HCT116 (cell line): ENCODE results near the gene ZNF580. TPM values are rescaled to one million over a fixed set of nuclear protein-coding genes. Genes with fewer than 3 reads are reported as not detected.

Experiments
- ATAC-seq: fragments of 200-7000 bp; cut with Tn5 transposase; 2 replicates; pipeline ENCODE4 v1.9.1; 2020; ENCODE audit warnings: mild to moderate bottlenecking, moderate library complexity
- BruUV-seq: library from RNA; stranded (reverse); fragments of 400-500 nt; replicated peaks from 2 replicates; lab custom pipeline; 2021; lab: Mats Ljungman, UMichigan
- CTCF ChIA-PET: fragments of 300-600 bp; sonication (Branson Sonifier 250); formaldehyde crosslinking; loops from one replicate; lab custom pipeline; 2021; ENCODE audit warnings: antibody characterized with exemption; lab: Charles Lee
- POLR2A ChIA-PET: fragments of 300-600, 350-600 bp; sonication (Branson Sonifier 250); formaldehyde crosslinking; loops from one replicate; lab custom pipeline; 2021; ENCODE audit warnings: antibody characterized with exemption; lab: Charles Lee
- RAD21 ChIA-PET, 2 experiments: fragments of 300-600 bp; sonication (Branson Sonifier 250); formaldehyde crosslinking; loops; one replicate each; lab custom pipeline; 2023; ENCODE audit warnings: low total read pairs in 2 of 2; ENCODE audit not compliant: uncharacterized antibody in 2 of 2, unreplicated experiment in 2 of 2, low non-redundant PET in 1 of 2; lab: Charles Lee
- DNase-seq: peaks from one replicate; pipeline ENCODE4 v3.0.0-alpha.2; 2010; ENCODE audit warnings: low read depth, low spot score
- H2AFZ ChIP-seq: fragments of 200-600 bp; shearing (Covaris generic), sonication (generic); 2 replicates; pipeline ENCODE4 v1.6.1; 2017; ENCODE audit warnings: low read depth, mixed run types, mixed read lengths, antibody characterized with exemption, low read length; ENCODE audit not compliant: poor library complexity, severe bottlenecking
- H3K27ac ChIP-seq: 2 replicates; pipeline ENCODE4 v1.5.1; 2012; ENCODE audit warnings: low read depth, low read length
- H3K27me3 ChIP-seq: fragments of 200-600 bp; sonication (generic); 2 replicates; pipeline ENCODE4 v1.6.1; 2016; ENCODE audit warnings: mixed run types, low read length, mixed read lengths; ENCODE audit not compliant: insufficient read depth
- H3K36me3 ChIP-seq, 2 experiments: fragments of 200-500 bp in 1 of 2; fragments of 200-600 bp in 1 of 2; sonication (Bioruptor generic) in 1 of 2; sonication (generic) in 1 of 2; 2 replicates each; pipeline versions ENCODE4 v1.5.1 to v1.6.1; 2014 to 2016; ENCODE audit warnings: low read length in 2 of 2, inconsistent platforms in 1 of 2, mixed read lengths in 1 of 2, mixed run types in 1 of 2; ENCODE audit not compliant: insufficient read depth in 2 of 2, control insufficient read depth in 1 of 2
- H3K4me1 ChIP-seq, 2 experiments: fragments of 200-600 bp in 1 of 2; sonication (generic) in 1 of 2; 2 replicates each; pipeline versions ENCODE4 v1.5.1 to v1.6.1; 2012 to 2017; ENCODE audit warnings: low read length in 2 of 2, inconsistent platforms in 1 of 2, mild to moderate bottlenecking in 1 of 2, mixed read lengths in 1 of 2, mixed run types in 1 of 2, moderate library complexity in 1 of 2; ENCODE audit not compliant: insufficient read depth in 2 of 2, control insufficient read depth in 1 of 2
- H3K4me2 ChIP-seq: fragments of 200-600 bp; sonication (generic); 2 replicates; pipeline ENCODE4 v1.6.1; 2017; ENCODE audit warnings: mixed run types, low read length, mixed read lengths
- H3K4me3 ChIP-seq, 2 experiments: fragments of 200-600 bp in 1 of 2; sonication (generic) in 1 of 2; replicated peaks in 1 of 2; 2 replicates each; pipeline ENCODE4 v1.5.1; 2011 to 2016; ENCODE audit warnings: low read length in 2 of 2, control low read depth in 1 of 2, low read depth in 1 of 2, mild to moderate bottlenecking in 1 of 2, mixed read lengths in 1 of 2, mixed run types in 1 of 2
- H3K79me2 ChIP-seq: fragments of 200-600 bp; sonication (generic); 2 replicates; pipeline ENCODE4 v1.6.1; 2017; ENCODE audit warnings: mild to moderate bottlenecking, mixed run types, low read length, moderate library complexity, mixed read lengths; ENCODE audit not compliant: insufficient read depth
- H3K9ac ChIP-seq: fragments of 200-600 bp; sonication (generic); 2 replicates; pipeline ENCODE4 v1.6.1; 2016; ENCODE audit warnings: low read length, mixed read lengths
- H3K9me2 ChIP-seq: fragments of 200-600 bp; sonication (generic), shearing (Covaris generic); 2 replicates; pipeline ENCODE4 v1.6.1; 2017; ENCODE audit warnings: mixed run types, mild to moderate bottlenecking, moderate library complexity; ENCODE audit not compliant: insufficient read depth
- H3K9me3 ChIP-seq, 2 experiments: fragments of 200-500 bp in 1 of 2; fragments of 200-600 bp in 1 of 2; sonication (Bioruptor generic) in 1 of 2; sonication (generic) in 1 of 2; 2 replicates each; pipeline ENCODE4 v1.6.1; 2014 to 2017; ENCODE audit warnings: low read length in 2 of 2, mixed read lengths in 2 of 2, inconsistent platforms in 1 of 2, low read depth in 1 of 2, mild to moderate bottlenecking in 1 of 2, mixed run types in 1 of 2, moderate library complexity in 1 of 2; ENCODE audit not compliant: control insufficient read depth in 1 of 2, insufficient read depth in 1 of 2
- H4K20me1 ChIP-seq: fragments of 200-600 bp; sonication (generic), shearing (Covaris generic); 2 replicates; pipeline ENCODE4 v1.6.1; 2017; ENCODE audit warnings: mixed run types, mild to moderate bottlenecking, moderate library complexity; ENCODE audit not compliant: insufficient read depth
- CBX3 ChIP-seq: IDR thresholded peaks from 2 replicates; pipeline ENCODE4 v1.6.1; 2012; ENCODE audit warnings: low read depth
- CTCF ChIP-seq, 3 experiments: fragments of 200-600 bp in 1 of 3; sonication (generic) in 1 of 3; IDR thresholded peaks in 2 of 3; conservative IDR thresholded peaks in 1 of 3; 2 replicates each; pipeline ENCODE4 v1.5.1; 2012 to 2017; ENCODE audit warnings: low read depth in 2 of 3, low read length in 2 of 3, antibody characterized with exemption in 1 of 3, borderline replicate concordance in 1 of 3, control low read depth in 1 of 3, mild to moderate bottlenecking in 1 of 3, mixed read lengths in 1 of 3, mixed run types in 1 of 3, moderate library complexity in 1 of 3; ENCODE audit not compliant: insufficient read depth in 1 of 3
- EGR1 ChIP-seq: IDR thresholded peaks from 2 replicates; pipeline ENCODE4 v1.6.1; 2012; ENCODE audit warnings: low read depth
- FOSL1 ChIP-seq: IDR thresholded peaks from 2 replicates; pipeline ENCODE4 v1.6.1; 2012; ENCODE audit warnings: low read depth
- MAX ChIP-seq: IDR thresholded peaks from 2 replicates; pipeline ENCODE4 v1.6.1; 2012
- POLR2AphosphoS5 ChIP-seq: IDR thresholded peaks from 2 replicates; pipeline ENCODE4 v1.6.1; 2011; ENCODE audit warnings: mild to moderate bottlenecking, low read depth, low read length, moderate library complexity
- SP1 ChIP-seq: IDR thresholded peaks from 2 replicates; pipeline ENCODE4 v1.6.1; 2012; ENCODE audit warnings: low read depth
- SRF ChIP-seq: IDR thresholded peaks from 2 replicates; pipeline ENCODE4 v1.6.1; 2012; ENCODE audit warnings: low read depth
- ZBTB33 ChIP-seq: IDR thresholded peaks from 2 replicates; pipeline ENCODE4 v1.6.1; 2011; ENCODE audit warnings: mild to moderate bottlenecking, low read length, moderate library complexity; ENCODE audit not compliant: insufficient replicate concordance; ENCODE audit errors: extremely low read depth
- ZNF274 ChIP-seq: fragments of 200-500 bp; sonication (Bioruptor generic); IDR thresholded peaks from 2 replicates; pipeline ENCODE4 v1.6.1; 2014; ENCODE audit warnings: mild to moderate bottlenecking, low read depth, low read length, inconsistent platforms
- intact Hi-C: fragments of 100-400 bp; cut with micrococcal nuclease; formaldehyde crosslinking; loops from 2 replicates; pipeline ENCODE4 v1.10.0; 2022
- total RNA-seq: library from RNA; stranded (reverse); gene quantifications from one replicate; pipeline ENCODE4 v1.2.1, GENCODE V29; 2021; ENCODE audit not compliant: unreplicated experiment
- TF ChIP-seq, protein P1 (sequence below): IDR thresholded peaks from 2 replicates; pipeline ENCODE4 v1.6.1; 2012; ENCODE audit warnings: low read depth

ZNF580 gene
- total RNA-seq, 1 experiment from 2014 or later: 36.7 TPM

DNA sequence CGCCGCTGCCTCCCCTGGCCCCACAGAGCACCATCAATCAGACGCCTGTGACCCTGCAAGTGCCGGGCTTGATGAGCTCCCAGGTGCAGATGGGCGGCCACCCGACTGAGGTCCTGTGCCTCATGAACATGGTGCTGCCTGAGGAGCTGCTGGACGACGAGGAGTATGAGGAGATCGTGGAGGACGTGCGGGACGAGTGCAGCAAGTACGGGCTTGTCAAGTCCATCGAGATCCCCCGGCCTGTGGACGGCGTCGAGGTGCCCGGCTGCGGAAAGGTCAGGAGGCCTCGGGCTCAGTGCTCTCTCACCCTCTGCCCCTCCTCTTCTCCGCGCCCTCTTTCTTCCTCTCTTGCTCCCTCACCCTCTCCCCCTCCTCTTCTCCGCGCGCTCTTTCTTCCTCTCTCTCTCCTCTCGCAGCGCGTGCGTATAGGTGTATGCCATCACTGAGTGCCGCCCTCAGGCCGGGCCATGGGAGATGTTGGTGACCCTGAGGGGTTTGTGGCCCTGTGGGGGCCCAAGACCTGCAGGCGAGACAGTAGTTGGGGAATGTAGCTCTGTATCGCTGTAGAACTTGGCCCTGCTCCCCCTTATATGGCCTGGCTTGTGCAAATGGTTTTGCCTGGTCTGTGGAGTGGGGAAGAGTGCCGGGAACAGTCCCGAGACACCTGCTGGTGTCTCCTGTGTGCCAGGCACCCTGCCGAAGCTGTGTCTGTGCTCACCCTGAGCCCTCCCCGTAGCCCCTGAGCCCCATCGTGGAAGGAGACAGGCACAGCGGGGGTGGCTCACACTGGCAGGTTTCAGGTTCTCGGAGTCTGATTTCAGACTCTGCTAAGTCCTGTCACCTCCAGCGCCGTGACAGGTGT is 28.8 kb downstream of the ZNF580 start:
- no peaks in the 10 kb centered on the region for H3K9me2 ChIP-seq
- no peak overlapping the region for H3K9ac ChIP-seq
- POLR2A ChIA-PET: no interaction called here
- no peak overlapping the region for H3K4me3 ChIP-seq
- no peak for TF ChIP-seq EGR1
- no peak for TF ChIP-seq CTCF (IDR thresholded peaks at IDR 0.05 in 2 of 3, conservative IDR thresholded peaks at IDR 0.05 in 1 of 3; ENCODE audit: borderline replicate concordance in 1 of 3, insufficient read depth in 1 of 3, low read depth in 2 of 3, low read length in 2 of 3)
- TF ChIP-seq POLR2AphosphoS5: no peak
- TF ChIP-seq FOSL1: no peak
- no peak for TF ChIP-seq SRF
- TF ChIP-seq, protein P1, sequence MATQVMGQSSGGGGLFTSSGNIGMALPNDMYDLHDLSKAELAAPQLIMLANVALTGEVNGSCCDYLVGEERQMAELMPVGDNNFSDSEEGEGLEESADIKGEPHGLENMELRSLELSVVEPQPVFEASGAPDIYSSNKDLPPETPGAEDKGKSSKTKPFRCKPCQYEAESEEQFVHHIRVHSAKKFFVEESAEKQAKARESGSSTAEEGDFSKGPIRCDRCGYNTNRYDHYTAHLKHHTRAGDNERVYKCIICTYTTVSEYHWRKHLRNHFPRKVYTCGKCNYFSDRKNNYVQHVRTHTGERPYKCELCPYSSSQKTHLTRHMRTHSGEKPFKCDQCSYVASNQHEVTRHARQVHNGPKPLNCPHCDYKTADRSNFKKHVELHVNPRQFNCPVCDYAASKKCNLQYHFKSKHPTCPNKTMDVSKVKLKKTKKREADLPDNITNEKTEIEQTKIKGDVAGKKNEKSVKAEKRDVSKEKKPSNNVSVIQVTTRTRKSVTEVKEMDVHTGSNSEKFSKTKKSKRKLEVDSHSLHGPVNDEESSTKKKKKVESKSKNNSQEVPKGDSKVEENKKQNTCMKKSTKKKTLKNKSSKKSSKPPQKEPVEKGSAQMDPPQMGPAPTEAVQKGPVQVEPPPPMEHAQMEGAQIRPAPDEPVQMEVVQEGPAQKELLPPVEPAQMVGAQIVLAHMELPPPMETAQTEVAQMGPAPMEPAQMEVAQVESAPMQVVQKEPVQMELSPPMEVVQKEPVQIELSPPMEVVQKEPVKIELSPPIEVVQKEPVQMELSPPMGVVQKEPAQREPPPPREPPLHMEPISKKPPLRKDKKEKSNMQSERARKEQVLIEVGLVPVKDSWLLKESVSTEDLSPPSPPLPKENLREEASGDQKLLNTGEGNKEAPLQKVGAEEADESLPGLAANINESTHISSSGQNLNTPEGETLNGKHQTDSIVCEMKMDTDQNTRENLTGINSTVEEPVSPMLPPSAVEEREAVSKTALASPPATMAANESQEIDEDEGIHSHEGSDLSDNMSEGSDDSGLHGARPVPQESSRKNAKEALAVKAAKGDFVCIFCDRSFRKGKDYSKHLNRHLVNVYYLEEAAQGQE: no peak
- no peak for TF ChIP-seq CBX3
- no peak for TF ChIP-seq ZBTB33
- TF ChIP-seq SP1: no peak
- TF ChIP-seq MAX: no peak
- no peak for TF ChIP-seq ZNF274
- TF ChIP-seq, all 23 proteins: peak for 0
- H3K27me3 ChIP-seq: no peaks in the 10 kb centered on the region
- no peaks in the 10 kb centered on the region for H3K9me3 ChIP-seq
- H3K4me1 ChIP-seq: peaks cover 7 to 49% of the 10 kb centered on the region in 2 experiments
- peaks cover 31 to 49% of the 10 kb centered on the region in 2 experiments for H3K36me3 ChIP-seq
- peaks cover 14% of the 10 kb centered on the region; the same call in 1 of the 2 replicates for H4K20me1 ChIP-seq
- intact Hi-C loops: no loop called here
- no peak overlapping the region; the same call in 1 of the 2 replicates for H3K27ac ChIP-seq
- ATAC-seq: no peak
- no TSS peak for BruUV-seq
- DNase-seq: no peak
- H2AFZ ChIP-seq: no peak overlapping the region
- H3K79me2 ChIP-seq: peaks cover 95% of the 10 kb centered on the region
- CTCF ChIA-PET: no interaction called here
- H3K4me2 ChIP-seq: no peak overlapping the region
- RAD21 ChIA-PET: no interaction called here
